K562 treated with DMSO at 1 percent for 48 hours (cell line): ENCODE results near the gene DUSP16. TPM values are rescaled to one million over a fixed set of nuclear protein-coding genes. Genes with fewer than 3 reads are reported as not detected.

Source experiments
- total RNA-seq: library from RNA; unstranded; fragments of 300-600 nt; gene quantifications from 2 replicates; pipeline ENCODE4 v1.2.3, GENCODE V29; 2022; ENCODE audit warnings: low replicate concordance; ENCODE audit errors: extremely low read depth

The DUSP16 gene, protein sequence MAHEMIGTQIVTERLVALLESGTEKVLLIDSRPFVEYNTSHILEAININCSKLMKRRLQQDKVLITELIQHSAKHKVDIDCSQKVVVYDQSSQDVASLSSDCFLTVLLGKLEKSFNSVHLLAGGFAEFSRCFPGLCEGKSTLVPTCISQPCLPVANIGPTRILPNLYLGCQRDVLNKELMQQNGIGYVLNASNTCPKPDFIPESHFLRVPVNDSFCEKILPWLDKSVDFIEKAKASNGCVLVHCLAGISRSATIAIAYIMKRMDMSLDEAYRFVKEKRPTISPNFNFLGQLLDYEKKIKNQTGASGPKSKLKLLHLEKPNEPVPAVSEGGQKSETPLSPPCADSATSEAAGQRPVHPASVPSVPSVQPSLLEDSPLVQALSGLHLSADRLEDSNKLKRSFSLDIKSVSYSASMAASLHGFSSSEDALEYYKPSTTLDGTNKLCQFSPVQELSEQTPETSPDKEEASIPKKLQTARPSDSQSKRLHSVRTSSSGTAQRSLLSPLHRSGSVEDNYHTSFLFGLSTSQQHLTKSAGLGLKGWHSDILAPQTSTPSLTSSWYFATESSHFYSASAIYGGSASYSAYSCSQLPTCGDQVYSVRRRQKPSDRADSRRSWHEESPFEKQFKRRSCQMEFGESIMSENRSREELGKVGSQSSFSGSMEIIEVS
- total RNA-seq: not detected in 2 replicates

DNA sequence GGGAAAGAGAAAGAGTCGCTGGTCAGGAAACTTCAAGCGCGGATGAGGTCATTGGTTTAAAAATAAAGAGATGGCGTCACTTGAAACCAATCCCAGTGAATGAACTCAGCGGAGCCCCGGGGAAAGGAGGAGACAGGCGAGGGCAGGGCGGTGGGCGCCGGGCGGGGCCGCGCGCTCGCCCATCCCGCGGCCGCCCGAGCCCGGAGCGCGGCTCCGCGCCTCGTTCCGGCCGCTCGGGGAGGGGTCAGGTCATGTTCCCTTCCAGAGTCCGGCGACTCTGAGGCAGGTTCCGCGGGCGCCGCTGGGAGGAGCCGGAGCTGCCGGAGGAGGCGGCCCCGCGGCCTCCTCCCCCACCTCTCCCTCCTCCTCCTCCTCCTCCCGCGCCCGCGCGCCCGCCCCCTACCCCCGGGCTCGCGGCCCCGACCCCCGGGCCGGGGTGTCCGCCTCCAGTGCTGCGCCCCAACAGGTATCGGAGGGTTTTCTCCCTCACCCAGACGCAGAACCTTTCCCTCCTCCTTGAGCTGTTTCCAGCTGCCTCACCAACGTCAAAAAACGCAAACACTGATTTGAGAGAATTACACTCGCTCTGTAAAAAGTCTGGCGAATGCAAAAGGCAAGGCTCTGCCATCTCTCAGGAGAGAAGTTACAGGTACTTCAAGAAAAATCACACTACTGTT is at the start of gene DUSP16:
Gene DUSP16 (minus strand): TSS at position 279 of the 677 bp plus-strand sequence. CDS start 41,765 bp downstream, outside the sequence.

DNA sequence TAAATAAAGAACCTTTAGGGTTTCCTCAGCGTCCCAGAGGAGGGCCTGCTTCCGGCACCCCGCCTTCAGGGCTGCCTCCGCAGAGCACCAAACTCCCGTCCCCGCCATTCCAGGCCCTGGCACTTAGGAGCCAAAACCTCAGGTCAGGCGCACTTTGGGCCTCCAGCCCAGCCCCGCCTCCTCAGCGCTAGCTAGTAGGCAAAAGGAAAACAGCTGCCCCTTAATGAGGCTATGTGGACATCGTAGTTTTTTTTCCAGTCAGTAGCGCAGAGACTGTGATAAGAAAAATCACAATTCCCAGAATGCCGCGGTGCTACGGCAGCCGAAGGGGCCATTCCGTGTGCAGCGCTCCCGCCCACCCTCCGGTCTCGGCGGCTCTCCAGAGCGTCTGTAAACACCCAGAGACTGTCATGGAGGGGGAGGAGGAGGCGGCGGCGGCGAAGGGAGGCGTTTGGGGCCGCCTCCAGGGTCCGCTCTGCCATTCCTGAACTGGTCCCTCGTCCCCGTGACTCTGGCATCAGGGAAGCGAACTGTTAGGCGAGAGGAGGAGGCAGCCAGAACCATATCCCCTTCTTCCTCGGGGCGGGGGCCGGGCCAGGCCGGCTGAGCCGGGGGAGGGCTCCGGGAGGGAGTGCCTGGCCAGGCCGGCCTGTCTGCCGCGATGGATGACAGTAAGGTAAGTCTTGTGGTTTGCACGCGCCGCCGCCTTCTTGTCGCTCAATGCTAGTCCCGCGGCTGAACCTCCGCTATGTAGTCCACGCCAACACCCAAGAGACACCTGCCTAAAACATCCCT is 49.0 kb upstream of the DUSP16 start, which contains the start of gene CREBL2:
Gene CREBL2 (plus strand): TSS at position 365 of the 795 bp plus-strand sequence. CDS start 297 bp downstream, at position 662.

Other genes with a start within 250 kb of the DUSP16 start
- gene MANSC1, start 212.6 kb downstream of the DUSP16 start, total RNA-seq: not detected in 2 replicates
- not detected in 2 replicates for gene BORCS5, start 205.8 kb downstream of the DUSP16 start, total RNA-seq
- gene CREBL2, start 49.0 kb upstream of the DUSP16 start, total RNA-seq: not detected in 2 replicates
- gene GPR19, start 133.3 kb upstream of the DUSP16 start, total RNA-seq: not detected in 2 replicates
- not detected in 2 replicates for gene CDKN1B, start 154.5 kb upstream of the DUSP16 start, total RNA-seq
- not detected in 2 replicates for gene APOLD1, start 222.8 kb upstream of the DUSP16 start, total RNA-seq